Activated effector memory CD4-positive, alpha-beta T cell treated with Interleukin-2 at 50 U/mL for 16 hours (primary cell): Measurements from ENCODE around the gene MARCHF5.
"Not testable (repeated sequence)": the region's sequence is repeated elsewhere in the genome, so short reads cannot be mapped to it uniquely, and the experiment has no call there.

Experiments
- DNase-seq: peaks from one replicate; pipeline ENCODE4 v3.0.0-alpha.2; 2020

The MARCHF5 gene

DNA sequence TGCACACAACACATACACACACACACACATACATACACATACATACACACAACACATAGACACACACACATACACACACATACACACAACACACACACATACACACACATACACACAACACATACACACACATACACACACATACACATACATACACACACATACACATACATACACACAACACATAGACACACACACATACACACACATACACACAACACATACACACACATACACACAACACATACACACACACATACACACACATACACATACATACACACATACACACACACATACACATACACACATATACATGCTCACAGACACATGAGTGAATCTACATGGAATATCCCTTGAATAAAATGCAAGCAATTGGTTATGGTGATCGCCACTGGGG is 102.2 kb downstream of the MARCHF5 start:
- not testable (repeated sequence) for DNase-seq

- DNase-seq: no peak
Measured at GRCh38 chr10:92395271-92395670, 104.3 kb downstream of the MARCHF5 start.

DNA sequence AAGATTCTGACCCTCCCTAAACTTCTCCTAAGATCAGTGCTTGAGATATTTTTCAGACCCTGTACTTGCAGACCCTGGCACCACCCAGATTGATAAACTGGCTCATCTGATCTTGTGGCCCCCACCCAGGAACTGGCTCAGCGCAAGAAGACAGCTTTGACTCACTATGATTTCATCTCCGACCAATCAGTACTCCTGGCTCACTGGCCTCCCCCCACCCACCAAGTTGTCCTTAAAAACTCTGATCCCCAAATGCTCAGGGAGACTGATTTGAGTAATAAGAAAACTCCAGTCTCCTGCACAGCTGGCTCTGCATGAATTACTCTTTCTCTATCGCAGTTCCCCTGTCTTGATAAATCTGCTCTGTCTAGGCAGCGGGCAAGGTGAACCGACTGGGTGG is 111.3 kb downstream of the MARCHF5 start:
- DNase-seq: not testable (repeated sequence)
